SK-N-SH treated with all-trans-retinoic acid at 6 μM for 48 hours (cell line): ENCODE measurements around the gene GLI3.

Experiments
- BACH2 ChIP-seq: fragments of 250-450 bp; sonication (Bioruptor Pico); IDR thresholded peaks from 2 replicates; pipeline ENCODE4 v1.9.0; 2021; ENCODE audit warnings: mild to moderate bottlenecking, borderline replicate concordance
- OSR1 ChIP-seq: fragments of 250-450 bp; sonication (Bioruptor Pico); IDR thresholded peaks from 2 replicates; pipeline ENCODE4 v1.8.0; 2022; ENCODE audit warnings: moderate library complexity, mild to moderate bottlenecking, inconsistent platforms
- TOX ChIP-seq: fragments of 250-450 bp; sonication (Bioruptor Pico); IDR thresholded peaks from 2 replicates; pipeline ENCODE4 v1.8.0; 2021; ENCODE audit warnings: mild to moderate bottlenecking, moderate library complexity, borderline replicate concordance
- ZFP3 ChIP-seq: fragments of 250-450 bp; sonication (Bioruptor Pico); IDR thresholded peaks from 2 replicates; pipeline ENCODE4 v1.5.0; 2020; ENCODE audit warnings: mild to moderate bottlenecking, moderate library complexity
- ZNF565 ChIP-seq: fragments of 450-650 bp; formaldehyde crosslinking; conservative IDR thresholded peaks from 2 replicates; pipeline ENCODE4 v1.5.0; 2020; ENCODE audit warnings: low read depth, mild to moderate bottlenecking, moderate library complexity

DNA sequence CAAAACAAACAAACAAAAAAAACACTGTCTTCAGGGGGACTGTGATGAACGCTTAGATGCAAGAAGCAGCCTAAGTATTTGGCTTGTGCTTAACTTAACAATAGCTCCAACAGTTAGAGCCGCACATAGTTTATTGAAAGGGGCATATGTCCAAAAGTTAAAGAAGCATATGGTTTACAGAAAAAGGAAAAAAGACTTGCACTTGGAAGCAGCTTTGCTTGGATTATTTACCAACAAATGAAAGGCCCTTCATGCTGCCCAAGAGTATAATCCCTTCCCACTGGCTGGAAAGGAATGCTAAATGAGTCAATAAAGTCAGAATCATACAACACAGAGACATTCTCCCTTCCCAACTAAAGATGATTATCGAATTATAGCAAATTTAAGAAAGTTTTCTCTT lies 77.9 kb downstream of the GLI3 start:
- TF ChIP-seq ZNF565 (CRISPR knock-in tag) (no peak), ZFP3 (no peak), TOX (CRISPR knock-in tag) (no peak), OSR1 (CRISPR knock-in tag) (no peak), BACH2 (CRISPR knock-in tag) (no peak)
